HG02798 (cell line): ENCODE data around the gene SAT1.

Source experiments
- ATAC-seq: cut with Tn5 transposase; IDR thresholded peaks from one replicate; pipeline ENCODE4 v1.9.1; 2021; ENCODE audit warnings: mild to moderate bottlenecking; ENCODE audit not compliant: unreplicated experiment, poor library complexity

The SAT1 gene

DNA sequence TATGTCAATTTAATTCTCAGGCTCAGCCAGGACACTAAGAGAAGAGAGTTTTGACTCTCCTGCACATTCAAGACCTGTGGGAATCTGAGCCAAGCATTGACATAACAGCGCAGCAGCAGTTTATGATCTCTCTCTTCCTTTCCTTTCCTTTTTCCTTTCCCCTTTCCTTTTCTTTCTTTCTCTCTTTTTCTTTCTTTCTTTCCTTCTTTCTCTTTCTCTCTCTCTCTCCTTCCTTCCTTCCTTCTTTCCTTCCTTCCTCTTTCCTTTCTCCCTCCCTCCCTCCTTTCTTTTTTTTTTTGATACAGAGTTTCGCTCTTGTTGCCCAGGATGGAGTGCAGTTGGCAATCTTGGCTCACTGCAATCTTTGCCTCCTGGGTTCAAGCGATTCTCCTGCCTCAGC, 21.6 kb downstream of the SAT1 start:
- ATAC-seq: no peak

DNA sequence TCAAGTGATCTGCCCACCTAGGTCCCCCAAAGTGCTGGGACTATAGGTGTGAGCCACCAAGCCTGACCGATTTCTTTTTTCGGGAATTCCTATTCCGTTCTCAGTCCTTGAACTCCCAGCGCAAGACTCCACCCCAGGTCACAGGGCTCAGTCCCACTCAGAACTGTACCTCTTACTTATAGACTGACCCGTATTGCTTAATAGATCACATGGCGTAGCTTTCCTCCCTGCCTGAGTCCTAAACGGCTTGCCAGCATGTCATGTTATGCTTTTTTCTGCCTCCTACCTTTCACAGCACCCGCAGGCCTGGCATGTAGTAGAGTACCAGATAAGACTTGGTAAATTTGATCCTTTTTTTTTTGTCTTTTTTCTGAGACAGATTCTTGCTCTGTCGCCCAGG, 22.4 kb downstream of the SAT1 start:
- no peak for ATAC-seq

- ATAC-seq: no peak
Observed at GRCh38 chrX:23810279-23810678, 27.3 kb downstream of the SAT1 start.

- no peak for ATAC-seq
Observed at GRCh38 chrX:23811108-23811651, 28.2 kb downstream of the SAT1 start.

- no peak for ATAC-seq
Observed at GRCh38 chrX:23811656-23812055, 28.7 kb downstream of the SAT1 start.

- ATAC-seq: no peak
Observed at GRCh38 chrX:23813808-23814207, 30.8 kb downstream of the SAT1 start.

DNA sequence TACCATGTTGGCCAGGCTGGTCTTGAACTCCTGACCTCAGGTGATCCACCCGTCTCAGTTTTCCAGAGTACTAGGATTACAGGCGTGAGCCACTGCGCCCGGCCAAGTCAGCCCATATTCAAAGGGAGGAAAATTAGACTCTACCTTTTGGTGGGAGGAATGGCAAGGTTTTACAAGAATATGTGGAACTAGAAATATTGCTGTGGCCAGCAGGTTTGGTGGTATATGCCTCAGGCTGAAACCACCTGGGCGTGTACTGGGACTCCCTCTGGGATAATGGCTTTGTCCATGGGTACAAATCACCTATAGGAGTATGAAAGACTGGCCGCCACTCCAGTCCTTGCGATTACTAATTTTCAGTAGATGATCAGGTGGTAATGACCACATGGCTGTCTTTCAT, 32.4 kb downstream of the SAT1 start:
- ATAC-seq: no peak

DNA sequence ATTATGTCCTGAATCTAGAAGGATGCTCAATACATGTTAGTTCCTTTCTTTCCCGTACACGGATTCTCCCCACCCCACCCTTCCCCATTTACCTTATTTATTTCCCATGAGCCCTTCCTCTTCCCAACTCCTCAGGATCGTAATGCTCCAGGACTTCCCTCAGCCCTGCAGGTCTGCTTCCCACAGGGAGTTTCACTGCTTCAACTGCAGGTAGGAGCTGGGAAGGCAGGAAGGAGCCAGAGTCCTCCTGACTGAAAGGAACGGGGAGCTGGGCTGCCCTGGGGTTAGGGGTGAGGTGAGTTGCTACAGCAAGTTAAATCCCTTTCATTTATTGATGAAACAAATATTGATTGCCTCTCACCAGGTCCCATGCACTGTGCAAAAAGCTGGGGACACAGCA, 33.2 kb downstream of the SAT1 start:
- no peak for ATAC-seq

- ATAC-seq: no peak
Observed at GRCh38 chrX:23817979-23818336, 35.0 kb downstream of the SAT1 start.

DNA sequence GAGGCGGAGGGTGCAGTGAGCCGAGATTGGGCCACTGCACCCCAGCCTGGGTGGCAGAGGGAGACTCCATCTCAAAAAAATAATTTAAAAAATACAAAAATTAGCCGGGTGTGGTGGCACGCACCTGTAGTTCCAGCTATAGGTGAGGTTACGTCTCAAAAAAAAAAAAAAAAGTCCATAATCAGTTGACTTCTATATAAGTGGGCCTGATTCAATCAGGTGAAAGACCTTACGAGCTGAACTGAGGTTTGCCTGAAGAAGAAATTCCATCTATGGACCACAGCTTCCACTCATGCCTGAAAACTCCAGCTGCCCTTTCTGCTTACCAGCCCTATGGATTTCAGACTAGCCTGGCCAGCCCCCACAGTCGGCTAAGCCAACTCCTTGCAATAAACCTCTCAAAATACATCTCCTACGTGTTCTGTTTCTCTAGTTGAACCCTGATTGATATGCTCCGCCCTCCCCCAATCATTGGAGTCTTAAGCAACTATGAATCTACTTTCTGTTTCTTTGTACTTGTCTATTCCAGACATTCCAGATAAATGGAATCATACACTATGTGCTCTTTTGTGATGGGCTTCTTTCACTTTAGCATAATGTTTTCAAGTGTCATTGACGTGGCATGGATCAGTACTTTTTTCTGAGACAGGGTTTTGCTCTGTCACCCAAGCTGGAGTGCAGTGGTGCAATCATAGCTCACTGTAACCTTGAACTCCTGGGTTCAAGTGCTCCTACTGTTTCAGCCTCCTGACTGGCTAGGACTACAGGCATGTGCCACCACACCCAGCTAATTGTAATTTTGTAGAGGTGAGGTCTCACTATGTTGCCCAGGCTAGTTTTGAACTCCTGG, 36.6 kb downstream of the SAT1 start:
- no peak for ATAC-seq

DNA sequence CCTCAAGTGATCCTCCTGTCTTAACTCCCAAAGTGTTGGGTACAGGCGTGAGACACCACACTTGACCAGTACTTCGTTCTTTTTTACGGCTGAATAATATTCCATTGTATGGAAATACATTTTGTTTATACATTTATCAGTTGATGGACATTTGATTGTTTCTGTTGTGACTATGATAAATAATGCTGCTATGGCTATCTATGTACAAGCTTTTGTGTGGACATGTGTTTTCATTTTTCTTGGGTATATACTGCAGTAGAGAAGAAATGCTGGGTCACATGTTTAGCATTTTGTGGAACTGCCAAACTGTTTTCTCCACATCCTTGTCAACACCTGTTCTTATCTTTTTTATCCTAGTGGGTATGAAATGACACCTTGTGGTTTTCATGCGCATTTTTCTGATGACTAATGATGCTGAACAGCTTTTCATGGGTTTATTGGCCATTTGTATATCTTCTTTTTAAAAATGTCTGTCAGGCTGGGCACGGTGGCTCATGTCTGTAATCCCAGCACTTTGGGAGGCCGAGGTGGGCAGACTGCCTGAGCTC, 37.3 kb downstream of the SAT1 start:
- no peak for ATAC-seq

- no peak for ATAC-seq
Observed at GRCh38 chrX:23821847-23822246, 38.9 kb downstream of the SAT1 start.

DNA sequence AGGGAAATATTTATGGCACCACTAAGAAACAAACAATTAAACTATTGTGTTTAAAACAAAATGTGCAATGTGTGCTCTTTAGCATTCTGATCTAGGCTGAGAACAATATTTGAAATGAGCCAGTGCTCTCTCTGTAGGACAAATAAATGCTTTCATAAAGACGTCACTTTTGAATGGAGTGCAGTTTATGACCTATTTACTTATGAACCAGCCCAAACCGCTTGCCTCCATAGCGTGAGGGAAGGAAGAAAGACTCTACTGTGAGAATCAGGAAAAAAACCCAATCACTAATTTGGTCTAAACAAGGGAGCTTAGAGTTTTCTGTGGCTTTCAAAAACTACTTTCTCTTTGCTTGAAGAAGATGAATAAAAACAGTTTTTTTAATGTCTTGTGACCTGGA, 39.4 kb downstream of the SAT1 start:
- ATAC-seq: no peak

- no peak for ATAC-seq
Observed at GRCh38 chrX:23822841-23823240, 39.9 kb downstream of the SAT1 start.

GRCh38 chrX:23825675-23826074, 42.7 kb downstream of the SAT1 start:
- no peak for ATAC-seq

- no peak for ATAC-seq
Observed at GRCh38 chrX:23826216-23826615, 43.2 kb downstream of the SAT1 start.

DNA sequence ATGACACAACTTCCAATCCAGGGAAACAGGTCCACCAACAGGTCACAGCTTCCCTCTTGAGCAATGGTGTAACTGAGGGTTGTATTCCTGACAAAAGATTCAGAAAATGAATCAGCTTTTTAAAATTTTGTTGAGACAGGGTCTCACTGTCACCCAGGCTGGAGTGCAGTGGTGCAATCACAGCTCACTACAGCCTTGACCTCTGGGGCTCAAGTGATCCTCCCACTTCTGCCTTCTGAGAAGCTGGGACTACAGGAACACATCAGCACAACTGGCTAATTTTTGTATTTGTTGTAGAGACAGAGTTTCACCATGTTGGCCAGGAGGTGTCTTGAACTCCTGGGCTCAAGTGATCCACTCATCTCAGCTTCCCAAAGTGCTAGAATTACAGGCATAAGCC, 43.7 kb downstream of the SAT1 start:
- ATAC-seq: no peak

- no peak for ATAC-seq
Observed at GRCh38 chrX:23828881-23829280, 45.9 kb downstream of the SAT1 start.

GRCh38 chrX:23832721-23833120, 49.7 kb downstream of the SAT1 start:
- no peak for ATAC-seq
